OCI-LY7 (cell line): Measurements from ENCODE around the gene REEP6. TPM values are rescaled to one million over a fixed set of nuclear protein-coding genes. Genes with fewer than 3 reads are reported as not detected.

Experiments
- BruUV-seq: library from RNA; stranded (reverse); fragments of 400-500 nt; replicated peaks from 2 replicates; lab custom pipeline; 2021; lab: Mats Ljungman, UMichigan
- CTCF ChIA-PET: fragments of 300-600 bp; sonication (Branson Sonifier 250); formaldehyde crosslinking; loops from one replicate; lab custom pipeline; 2022; ENCODE audit warnings: antibody characterized with exemption; ENCODE audit not compliant: unreplicated experiment; lab: Charles Lee
- POLR2A ChIA-PET: fragments of 300-600 bp; sonication (Branson Sonifier 250); formaldehyde crosslinking; loops from one replicate; lab custom pipeline; 2022; ENCODE audit warnings: antibody characterized with exemption; lab: Charles Lee
- DNase-seq: peaks from one replicate; pipeline ENCODE4 v3.0.0-alpha.2; 2015; ENCODE audit warnings: low spot score
- H2AFZ ChIP-seq: fragments of 200-600 bp; sonication (generic), shearing (Covaris generic); 2 replicates; pipeline ENCODE4 v1.6.1; 2014; ENCODE audit warnings: mild to moderate bottlenecking, antibody characterized with exemption, low read length, moderate library complexity
- H3K27ac ChIP-seq: fragments of 200-600 bp; sonication (generic); 2 replicates; pipeline ENCODE4 v1.5.1; 2014; ENCODE audit warnings: mixed run types, low read depth, mild to moderate bottlenecking, moderate library complexity, low read length, inconsistent platforms; ENCODE audit not compliant: poor library complexity, severe bottlenecking
- H3K36me3 ChIP-seq: fragments of 200-600 bp; sonication (generic); 2 replicates; pipeline ENCODE4 v1.6.1; 2014; ENCODE audit warnings: mild to moderate bottlenecking, antibody characterized with exemption, low read length, moderate library complexity, mixed read lengths; ENCODE audit not compliant: insufficient read depth
- H3K4me1 ChIP-seq: fragments of 200-600 bp; sonication (generic); 2 replicates; pipeline ENCODE4 v1.5.1; 2014; ENCODE audit warnings: mild to moderate bottlenecking, low read length; ENCODE audit not compliant: insufficient read depth, poor library complexity, severe bottlenecking
- H3K4me2 ChIP-seq: fragments of 200-600 bp; sonication (generic); 2 replicates; pipeline ENCODE4 v1.6.1; 2014; ENCODE audit warnings: mild to moderate bottlenecking, low read length
- H3K4me3 ChIP-seq: fragments of 200-600 bp; sonication (generic); 2 replicates; pipeline ENCODE4 v1.5.1; 2014; ENCODE audit warnings: mild to moderate bottlenecking, low read depth, low read length; ENCODE audit not compliant: poor library complexity, severe bottlenecking
- H3K79me2 ChIP-seq: fragments of 200-600 bp; sonication (generic); 2 replicates; pipeline ENCODE4 v1.6.1; 2016; ENCODE audit warnings: low read depth, mild to moderate bottlenecking, low read length, moderate library complexity, mixed read lengths; ENCODE audit not compliant: insufficient read depth
- H3K9me2 ChIP-seq: fragments of 200-600 bp; sonication (generic); 2 replicates; pipeline ENCODE4 v1.6.1; 2016; ENCODE audit warnings: mild to moderate bottlenecking, low read length, mixed read lengths; ENCODE audit not compliant: insufficient read depth
- H3K9me3 ChIP-seq: fragments of 200-600 bp; sonication (generic); 2 replicates; pipeline ENCODE4 v1.6.1; 2014; ENCODE audit warnings: mild to moderate bottlenecking, mixed run types, low read length, mixed read lengths
- H4K20me1 ChIP-seq: fragments of 200-600 bp; sonication (generic); 2 replicates; pipeline ENCODE4 v1.6.1; 2014; ENCODE audit warnings: mild to moderate bottlenecking, antibody characterized with exemption, low read length, moderate library complexity, mixed read lengths; ENCODE audit not compliant: insufficient read depth
- CTCF ChIP-seq: fragments of 200-600 bp; sonication (generic); conservative IDR thresholded peaks from 2 replicates; pipeline ENCODE4 v1.5.1; 2014; ENCODE audit warnings: mild to moderate bottlenecking, antibody characterized with exemption, low read length, moderate library complexity, mixed read lengths
- EZH2phosphoT487 ChIP-seq: fragments of 200-600 bp; sonication (generic); IDR thresholded peaks from 2 replicates; pipeline ENCODE4 v1.6.1; 2018; ENCODE audit warnings: low read depth, borderline replicate concordance, mild to moderate bottlenecking, mixed run types, antibody characterized with exemption, low read length, moderate library complexity, mixed read lengths
- intact Hi-C: fragments of 100-400 bp; cut with micrococcal nuclease; formaldehyde crosslinking; loops from one replicate; pipeline ENCODE4 v1.10.0; 2022; ENCODE audit not compliant: unreplicated experiment
- total RNA-seq, 2 experiments: library from RNA; depleted of rRNA in 1 of 2; stranded (reverse); fragments of >200 nt in 1 of 2; shearing (Covaris generic) in 1 of 2; gene quantifications; 2 replicates each; pipeline ENCODE4 v1.2.3, GENCODE V29; 2014 to 2022

The REEP6 gene
- total RNA-seq, 2 experiments from 2014 or later: 1.3 to 3.6 TPM

- H3K9me2 ChIP-seq: no peaks in the 10 kb centered on the region
Observed at GRCh38 chr19:1457031-1457739, 33.8 kb upstream of the REEP6 start.

GRCh38 chr19:1457892-1458291 lies 33.1 kb upstream of the REEP6 start:
- H3K4me1 ChIP-seq: peaks cover 26% of the 10 kb centered on the region
- no peaks in the 10 kb centered on the region for H4K20me1 ChIP-seq
- no TSS peak for BruUV-seq
- ChIA-PET POLR2A (no interaction called here), CTCF (no interaction called here)
- H3K27ac ChIP-seq: no peak overlapping the region
- no peak overlapping the region for H3K4me3 ChIP-seq
- TF ChIP-seq EZH2phosphoT487: no peak
- TF ChIP-seq CTCF: no peak
- intact Hi-C loops: no loop called here
- H3K36me3 ChIP-seq: no peaks in the 10 kb centered on the region
- H3K9me2 ChIP-seq: no peaks in the 10 kb centered on the region
- H3K4me2 ChIP-seq: no peak overlapping the region
- H2AFZ ChIP-seq: no peak overlapping the region
- no peaks in the 10 kb centered on the region for H3K9me3 ChIP-seq
- no peak for DNase-seq
- no peaks in the 10 kb centered on the region for H3K79me2 ChIP-seq

More at GRCh38 chr19:1457031-1457739, 33.8 kb upstream of the REEP6 start:
- no peak overlapping the region for H3K27ac ChIP-seq
- BruUV-seq: no TSS peak
- no peak for TF ChIP-seq EZH2phosphoT487
- TF ChIP-seq CTCF: no peak
- H4K20me1 ChIP-seq: no peaks in the 10 kb centered on the region
- H3K79me2 ChIP-seq: no peaks in the 10 kb centered on the region
- no peak overlapping the region for H2AFZ ChIP-seq
- ChIA-PET POLR2A (no interaction called here), CTCF (no interaction called here)
- H3K9me3 ChIP-seq: no peaks in the 10 kb centered on the region
- no peak overlapping the region for H3K4me3 ChIP-seq
- no peak overlapping the region for H3K4me2 ChIP-seq
- H3K36me3 ChIP-seq: no peaks in the 10 kb centered on the region
- intact Hi-C loops: no loop called here
- no peak for DNase-seq
- peaks cover 26% of the 10 kb centered on the region for H3K4me1 ChIP-seq

GRCh38 chr19:1459479-1459878 lies 31.5 kb upstream of the REEP6 start:
- ChIA-PET POLR2A (no interaction called here), CTCF (no interaction called here)
- Histone ChIP-seq H2AFZ (no peak overlapping the region), H3K9me3 (no peaks in the 10 kb centered on the region), H3K4me2 (no peak overlapping the region), H3K36me3 (no peaks in the 10 kb centered on the region), H3K27ac (no peak overlapping the region), H3K79me2 (no peaks in the 10 kb centered on the region), H4K20me1 (no peaks in the 10 kb centered on the region), H3K4me1 (peaks cover 18% of the 10 kb centered on the region), H3K4me3 (no peak overlapping the region), H3K9me2 (no peaks in the 10 kb centered on the region)
- TF ChIP-seq CTCF: no peak
- no TSS peak for BruUV-seq
- intact Hi-C loops: no loop called here
- DNase-seq: no peak
